Omental fat pad (tissue), 4 donors: ENCODE measurements around the gene NRBP1. TPM values are rescaled to one million over a fixed set of nuclear protein-coding genes. Genes with fewer than 3 reads are reported as not detected.

ENCODE experiments used
- ATAC-seq: fragments of 150-250 bp; one replicate; pipeline ENCODE4 v1.9.1; 2016; ENCODE audit warnings: mild to moderate bottlenecking, moderate library complexity; ENCODE audit not compliant: low FRiP score
- DNase-seq: peaks from one replicate; pipeline ENCODE4 v3.0.0-alpha.2; 2019; ENCODE audit warnings: low spot score
- total RNA-seq, 4 donors: library from RNA; depleted of rRNA; stranded (reverse); fragments of >200 nt; gene quantifications; one replicate each; pipeline ENCODE4 v1.1.0, GENCODE V29; 2016
- TF ChIP-seq, protein P1 (sequence below), 3 donors: fragments of 450-650 bp; IDR thresholded peaks; one replicate each; pipeline ENCODE4 v1.5.1; 2016 to 2017; ENCODE audit warnings: antibody characterized with exemption in 3 of 3, mild to moderate bottlenecking in 3 of 3, moderate library complexity in 2 of 3

The NRBP1 gene
- total RNA-seq, 4 donors from 2014 or later, result 65.6 to 75.5 (median 71.8) TPM

DNA sequence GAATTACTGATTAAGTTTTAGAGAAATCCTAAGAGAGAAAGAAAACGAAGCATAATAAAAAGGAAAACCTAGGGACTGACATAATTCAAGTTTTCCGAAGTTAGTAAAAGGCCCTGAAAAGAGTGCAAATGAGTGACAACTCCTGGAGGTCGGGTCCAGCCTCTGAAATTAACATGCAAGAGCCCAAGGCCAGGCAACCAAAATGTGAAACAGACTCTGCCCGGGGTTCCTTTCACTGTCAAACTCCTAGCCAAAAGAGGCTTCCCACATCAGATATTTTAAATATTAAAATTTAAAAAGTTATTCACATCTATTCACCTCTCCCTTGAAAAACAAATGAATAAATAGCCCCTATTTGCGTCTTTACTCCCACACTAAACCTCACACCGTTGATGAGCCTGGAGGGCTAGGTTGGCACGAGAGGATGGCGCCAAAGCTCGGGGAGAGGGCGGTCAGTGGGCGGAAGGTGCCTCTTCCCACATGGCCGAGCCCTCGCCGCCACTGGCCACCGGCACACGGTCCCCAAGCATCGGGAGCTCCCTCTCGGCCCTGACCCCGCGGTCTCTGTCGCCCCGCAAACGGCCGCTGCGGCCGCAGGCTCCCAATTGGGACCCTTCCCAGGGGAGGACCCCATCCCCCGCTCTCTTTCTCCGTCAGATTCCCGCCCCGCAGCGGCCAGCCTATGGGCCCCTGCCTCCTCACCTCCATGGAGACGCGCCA is 19.7 kb upstream of the NRBP1 start:
- TF ChIP-seq, protein P1, sequence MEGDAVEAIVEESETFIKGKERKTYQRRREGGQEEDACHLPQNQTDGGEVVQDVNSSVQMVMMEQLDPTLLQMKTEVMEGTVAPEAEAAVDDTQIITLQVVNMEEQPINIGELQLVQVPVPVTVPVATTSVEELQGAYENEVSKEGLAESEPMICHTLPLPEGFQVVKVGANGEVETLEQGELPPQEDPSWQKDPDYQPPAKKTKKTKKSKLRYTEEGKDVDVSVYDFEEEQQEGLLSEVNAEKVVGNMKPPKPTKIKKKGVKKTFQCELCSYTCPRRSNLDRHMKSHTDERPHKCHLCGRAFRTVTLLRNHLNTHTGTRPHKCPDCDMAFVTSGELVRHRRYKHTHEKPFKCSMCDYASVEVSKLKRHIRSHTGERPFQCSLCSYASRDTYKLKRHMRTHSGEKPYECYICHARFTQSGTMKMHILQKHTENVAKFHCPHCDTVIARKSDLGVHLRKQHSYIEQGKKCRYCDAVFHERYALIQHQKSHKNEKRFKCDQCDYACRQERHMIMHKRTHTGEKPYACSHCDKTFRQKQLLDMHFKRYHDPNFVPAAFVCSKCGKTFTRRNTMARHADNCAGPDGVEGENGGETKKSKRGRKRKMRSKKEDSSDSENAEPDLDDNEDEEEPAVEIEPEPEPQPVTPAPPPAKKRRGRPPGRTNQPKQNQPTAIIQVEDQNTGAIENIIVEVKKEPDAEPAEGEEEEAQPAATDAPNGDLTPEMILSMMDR (IDR thresholded peaks at IDR 0.05), result no peak
- peak; percentile 52 for ATAC-seq
- no peak for DNase-seq

DNA sequence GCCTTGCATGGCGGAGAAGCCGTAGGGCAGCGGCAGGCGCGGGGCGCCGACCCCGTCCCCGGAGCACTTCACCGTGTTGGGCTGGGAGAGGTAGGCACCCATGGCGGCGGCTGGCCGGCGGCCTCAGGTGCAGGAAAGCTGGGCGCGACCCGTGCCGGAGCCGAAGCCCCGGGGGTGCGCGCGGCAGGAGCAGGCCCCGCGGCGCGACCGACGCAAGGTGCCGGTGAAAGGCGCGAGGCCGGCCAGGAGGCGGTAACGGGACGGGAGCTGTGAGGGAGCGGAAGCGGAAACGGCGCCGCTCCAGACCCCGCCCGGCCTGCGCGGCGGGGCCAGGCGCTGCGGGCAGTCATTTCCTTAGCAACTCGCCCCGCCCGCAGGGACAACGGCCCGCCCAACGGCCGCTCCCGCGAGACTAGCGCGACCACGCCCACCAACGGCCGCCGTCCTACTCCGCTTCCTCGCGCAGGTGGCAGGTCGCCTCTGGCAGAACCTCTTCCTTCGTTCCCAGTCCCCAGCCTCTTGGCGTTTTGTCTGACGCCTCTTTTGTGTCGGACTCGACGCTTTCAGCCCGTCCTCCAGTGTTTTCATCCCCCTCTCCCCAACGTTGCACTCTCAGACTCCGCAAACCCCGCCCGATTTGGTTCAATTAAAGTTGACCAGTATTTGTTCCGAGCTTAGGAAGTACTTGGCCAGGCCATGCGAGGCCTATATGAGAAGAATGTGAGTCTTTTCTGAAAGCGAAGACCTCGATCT is 18.9 kb upstream of the NRBP1 start, which contains the start of gene PPM1G:
TSS of gene PPM1G (minus strand) at position 271 of the 753 bp plus-strand sequence. CDS start at position 102, 169 bp downstream.
- DNase-seq (peak; percentile 78), ATAC-seq (peak; percentile 100)
- TF ChIP-seq, protein P1 (IDR thresholded peaks at IDR 0.05), result no peak

DNA sequence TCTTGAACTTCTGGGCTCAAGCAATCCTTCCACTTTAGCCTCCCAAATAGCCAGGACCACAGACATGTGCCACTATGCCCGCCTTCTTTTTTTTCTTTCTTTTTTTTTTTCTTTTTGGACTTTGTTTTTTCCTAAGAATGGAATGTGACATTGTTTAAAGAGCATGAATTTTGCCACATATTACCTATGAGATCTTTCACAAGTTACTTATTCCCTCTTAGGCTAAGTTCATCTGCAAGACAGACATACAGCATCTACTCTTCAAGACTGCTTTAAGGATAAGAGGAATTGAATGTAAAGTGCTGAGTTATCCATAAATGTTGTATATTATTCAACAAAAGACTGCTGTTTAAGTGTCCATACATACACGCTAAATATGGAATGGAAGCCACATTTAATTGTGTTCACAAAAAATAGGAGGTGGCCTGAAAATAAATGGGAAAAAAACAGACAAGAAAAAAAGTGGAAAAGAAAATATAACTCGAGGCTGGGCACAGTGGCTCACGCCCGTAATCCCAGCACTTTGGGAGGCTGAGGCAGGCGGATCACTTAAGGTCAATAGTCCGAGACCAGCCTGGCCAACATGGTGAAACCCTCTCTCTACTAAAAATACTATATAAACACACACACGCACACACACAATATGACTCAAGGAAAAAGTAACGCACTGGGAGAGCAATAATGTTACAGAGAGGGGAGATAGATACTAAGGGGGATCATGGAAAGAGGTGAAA is 15.8 kb upstream of the NRBP1 start:
- TF ChIP-seq, protein P1 (IDR thresholded peaks at IDR 0.05), result no peak
- no peak for DNase-seq
- no peak for ATAC-seq

DNA sequence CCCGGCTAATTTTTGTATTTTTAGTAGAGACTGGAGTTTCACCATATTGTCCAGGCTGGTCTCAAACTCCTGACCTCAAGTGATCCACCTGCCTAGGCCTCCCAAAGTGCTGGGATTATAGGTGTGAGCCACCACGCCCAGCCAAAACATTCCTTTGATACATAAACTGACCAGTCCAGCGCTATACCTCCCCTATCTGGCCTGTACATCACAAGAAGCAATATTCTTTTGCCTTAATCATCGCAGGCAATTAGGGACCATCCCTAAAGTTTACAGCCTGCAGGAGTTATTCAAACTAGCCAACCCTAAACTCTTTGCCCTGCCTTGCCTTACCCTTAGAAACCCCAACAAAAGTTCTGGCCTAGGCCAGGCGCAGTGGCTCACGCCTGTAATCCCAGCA is 12.3 kb upstream of the NRBP1 start:
- no peak for DNase-seq
- ATAC-seq, result no peak
- TF ChIP-seq, protein P1 (IDR thresholded peaks at IDR 0.05), result no peak

DNA sequence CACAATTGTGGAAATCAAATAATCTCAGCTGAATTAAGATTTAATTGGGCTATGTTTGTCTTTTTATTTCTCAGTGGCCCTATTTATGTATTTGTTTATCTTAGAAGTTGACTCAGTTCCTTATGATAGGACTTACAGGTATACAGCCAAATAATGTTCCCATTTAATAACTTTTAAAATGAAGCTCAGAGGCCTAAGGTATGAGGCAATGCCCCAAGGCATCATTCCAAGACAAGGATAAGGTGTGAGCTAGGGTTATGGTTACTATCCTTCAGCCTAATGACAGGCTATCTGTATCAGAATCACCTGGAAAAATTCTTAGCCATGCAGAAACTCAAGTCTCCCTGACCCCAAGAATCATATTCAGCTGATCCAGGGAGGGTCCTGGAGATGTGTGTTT is 7.4 kb upstream of the NRBP1 start:
- TF ChIP-seq, protein P1 (IDR thresholded peaks at IDR 0.05), result no peak
- ATAC-seq, result no peak

DNA sequence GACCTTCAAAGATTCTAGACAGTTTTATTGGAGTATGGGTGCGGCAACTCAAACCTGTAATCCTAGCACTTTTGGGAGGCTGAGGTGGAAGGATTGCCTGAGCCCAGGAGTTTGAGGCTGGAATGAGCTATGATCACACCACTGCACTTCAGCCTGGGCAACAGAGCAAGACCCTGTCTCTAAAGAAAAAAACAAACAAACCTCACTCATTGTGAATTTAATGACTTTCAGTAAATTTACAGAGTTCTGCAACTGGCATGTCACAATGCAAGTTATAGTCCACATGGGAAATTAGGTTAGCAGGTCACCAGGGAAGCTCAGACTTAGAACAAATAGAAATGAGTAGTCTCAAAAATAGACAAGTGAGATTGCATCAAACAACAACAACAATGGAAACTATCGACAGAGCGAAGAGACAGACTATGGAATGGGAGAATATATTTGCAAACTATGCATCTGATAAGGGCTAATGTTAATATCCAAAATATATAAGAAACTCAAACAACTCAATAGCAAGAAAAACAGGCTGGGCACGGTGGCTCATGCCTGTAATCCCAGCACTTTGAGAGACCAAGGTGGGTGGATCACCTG is 6.7 kb upstream of the NRBP1 start:
- DNase-seq (no peak), ATAC-seq (no peak)
- TF ChIP-seq, protein P1 (IDR thresholded peaks at IDR 0.05), result no peak

More for the DNA sequence above, 7.4 kb upstream of the NRBP1 start:
- no peak for DNase-seq
